ENCODE data around the gene ERC2.

- TF ChIP-seq CTCF (IDR thresholded peaks at IDR 0.05; ENCODE audit: insufficient read depth, low read depth, low read length) (no peak), EZH2 (IDR thresholded peaks at IDR 0.05; ENCODE audit: insufficient read depth, low read length) (no peak)
Observed at GRCh38 chr3:55780913-55781312, 687.4 kb downstream of the ERC2 start.

Measured in astrocyte (in vitro differentiated cells and primary cell).